ENCODE data around the gene CMTM3.

Gene CMTM3

GRCh38 chr16:66617010-66617434, 12.5 kb downstream of the CMTM3 start:
- H3K4me3 ChIP-seq (ENCODE audit: low read depth, low read length, poor library complexity, severe bottlenecking), result no peak overlapping the region
- H3K9me2 ChIP-seq (ENCODE audit: low read depth, low read length), result no peaks in the 10 kb centered on the region
- no peaks in the 10 kb centered on the region for H3K4me1 ChIP-seq (ENCODE audit: insufficient read depth, low read length, severe bottlenecking)
- H3K9me3 ChIP-seq (ENCODE audit: low read length), result no peaks in the 10 kb centered on the region
- H3K9ac ChIP-seq (ENCODE audit: low read length), result no peak overlapping the region
- no peaks in the 10 kb centered on the region for H4K20me1 ChIP-seq (ENCODE audit: insufficient read depth, low read length)
- H3K79me2 ChIP-seq (ENCODE audit: insufficient read depth, low read length), result no peaks in the 10 kb centered on the region
- no peak overlapping the region for H3K4me2 ChIP-seq (ENCODE audit: low read length)
- H3K27me3 ChIP-seq (ENCODE audit: insufficient read depth, low read length), result no peaks in the 10 kb centered on the region
- H3K27ac ChIP-seq (ENCODE audit: low read depth, low read length, poor library complexity, severe bottlenecking), result no peak overlapping the region
- TF ChIP-seq CTCF (IDR thresholded peaks at IDR 0.05; ENCODE audit: low read length), result no peak
- TF ChIP-seq EZH2 (IDR thresholded peaks at IDR 0.05; ENCODE audit: borderline replicate concordance, low read length), result no peak
- no peaks in the 10 kb centered on the region for H3F3A ChIP-seq (ENCODE audit: insufficient read depth, low read length)
- peaks cover 12% of the 10 kb centered on the region for H3K36me3 ChIP-seq (ENCODE audit: insufficient read depth, low read length)
- H2AFZ ChIP-seq (ENCODE audit: low read length), result no peak overlapping the region

GRCh38 chr16:66617728-66618127, 13.2 kb downstream of the CMTM3 start:
- TF ChIP-seq EZH2 (IDR thresholded peaks at IDR 0.05; ENCODE audit: borderline replicate concordance, low read length) (no peak), CTCF (IDR thresholded peaks at IDR 0.05; ENCODE audit: low read length) (no peak)
- Histone ChIP-seq H3K4me1 (ENCODE audit: insufficient read depth, low read length, severe bottlenecking) (no peaks in the 10 kb centered on the region), H4K20me1 (ENCODE audit: insufficient read depth, low read length) (no peaks in the 10 kb centered on the region), H2AFZ (ENCODE audit: low read length) (no peak overlapping the region), H3K9me2 (ENCODE audit: low read depth, low read length) (no peaks in the 10 kb centered on the region), H3K27me3 (ENCODE audit: insufficient read depth, low read length) (no peaks in the 10 kb centered on the region), H3K9ac (ENCODE audit: low read length) (no peak overlapping the region), H3K79me2 (ENCODE audit: insufficient read depth, low read length) (no peaks in the 10 kb centered on the region), H3F3A (ENCODE audit: insufficient read depth, low read length) (no peaks in the 10 kb centered on the region), H3K4me3 (ENCODE audit: low read depth, low read length, poor library complexity, severe bottlenecking) (no peak overlapping the region), H3K4me2 (ENCODE audit: low read length) (no peak overlapping the region), H3K27ac (ENCODE audit: low read depth, low read length, poor library complexity, severe bottlenecking) (no peak overlapping the region), H3K36me3 (ENCODE audit: insufficient read depth, low read length) (peaks cover 6% of the 10 kb centered on the region), H3K9me3 (ENCODE audit: low read length) (no peaks in the 10 kb centered on the region)

- H3K27ac ChIP-seq (ENCODE audit: low read depth, low read length, poor library complexity, severe bottlenecking), result no peak overlapping the region
These were observed 14.3 kb downstream of the CMTM3 start for GRCh38 chr16:66618588-66619375.

More at GRCh38 chr16:66618588-66619375, 14.3 kb downstream of the CMTM3 start:
- no peaks in the 10 kb centered on the region for H3K9me2 ChIP-seq (ENCODE audit: low read depth, low read length)
- H3K9ac ChIP-seq (ENCODE audit: low read length), result no peak overlapping the region
- H3K4me1 ChIP-seq (ENCODE audit: insufficient read depth, low read length, severe bottlenecking), result no peaks in the 10 kb centered on the region
- H3K36me3 ChIP-seq (ENCODE audit: insufficient read depth, low read length), result no peaks in the 10 kb centered on the region
- H3K9me3 ChIP-seq (ENCODE audit: low read length), result no peaks in the 10 kb centered on the region
- H3K4me2 ChIP-seq (ENCODE audit: low read length), result no peak overlapping the region
- no peaks in the 10 kb centered on the region for H3K79me2 ChIP-seq (ENCODE audit: insufficient read depth, low read length)
- H3K27me3 ChIP-seq (ENCODE audit: insufficient read depth, low read length), result no peaks in the 10 kb centered on the region
- no peaks in the 10 kb centered on the region for H3F3A ChIP-seq (ENCODE audit: insufficient read depth, low read length)
- no peaks in the 10 kb centered on the region for H4K20me1 ChIP-seq (ENCODE audit: insufficient read depth, low read length)
- no peak overlapping the region for H2AFZ ChIP-seq (ENCODE audit: low read length)
- no peak for TF ChIP-seq EZH2 (IDR thresholded peaks at IDR 0.05; ENCODE audit: borderline replicate concordance, low read length)
- no peak for TF ChIP-seq CTCF (IDR thresholded peaks at IDR 0.05; ENCODE audit: low read length)
- H3K4me3 ChIP-seq (ENCODE audit: low read depth, low read length, poor library complexity, severe bottlenecking), result no peak overlapping the region

Data from OCI-LY1 (cell line).